NCI-H446 (cell line): ENCODE results near the gene GLTP.
A peak's percentile ranks its signal among the peaks of the same experiment; 100 is the strongest.

Experiments used
- DNase-seq, 2 experiments: peaks; one replicate each; lab custom pipeline; 2025; lab: John Stamatoyannopoulos, UW

Gene GLTP

DNA sequence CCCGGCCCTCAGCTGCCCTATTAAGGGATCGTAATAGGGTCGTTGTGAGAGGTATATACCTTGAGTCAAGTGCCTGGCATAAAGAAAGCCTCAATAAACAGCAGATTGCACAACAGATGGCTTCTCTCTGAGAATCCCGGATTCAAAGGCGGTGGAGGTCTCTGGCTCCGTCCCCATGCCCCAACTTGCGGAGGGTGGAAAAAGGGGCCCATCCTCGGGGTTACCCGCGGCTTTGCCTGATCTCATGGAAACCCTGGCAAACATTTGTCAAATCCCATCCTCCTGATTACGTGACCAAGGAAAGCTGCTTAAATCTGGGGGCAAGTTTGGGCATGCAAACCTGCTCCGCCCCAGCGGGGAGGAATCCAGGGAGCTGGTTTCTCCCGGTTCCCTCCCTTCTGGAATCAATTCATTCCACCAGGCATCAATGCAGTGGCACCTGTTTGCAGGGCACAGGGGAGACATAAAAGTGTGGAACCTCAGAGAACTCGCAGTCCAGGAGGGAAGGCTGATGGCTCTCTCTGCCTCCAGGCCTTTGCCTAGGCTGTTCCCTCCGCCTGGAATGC is 59.4 kb downstream of the GLTP start:
- peak; percentile 90 to 93 for DNase-seq

DNA sequence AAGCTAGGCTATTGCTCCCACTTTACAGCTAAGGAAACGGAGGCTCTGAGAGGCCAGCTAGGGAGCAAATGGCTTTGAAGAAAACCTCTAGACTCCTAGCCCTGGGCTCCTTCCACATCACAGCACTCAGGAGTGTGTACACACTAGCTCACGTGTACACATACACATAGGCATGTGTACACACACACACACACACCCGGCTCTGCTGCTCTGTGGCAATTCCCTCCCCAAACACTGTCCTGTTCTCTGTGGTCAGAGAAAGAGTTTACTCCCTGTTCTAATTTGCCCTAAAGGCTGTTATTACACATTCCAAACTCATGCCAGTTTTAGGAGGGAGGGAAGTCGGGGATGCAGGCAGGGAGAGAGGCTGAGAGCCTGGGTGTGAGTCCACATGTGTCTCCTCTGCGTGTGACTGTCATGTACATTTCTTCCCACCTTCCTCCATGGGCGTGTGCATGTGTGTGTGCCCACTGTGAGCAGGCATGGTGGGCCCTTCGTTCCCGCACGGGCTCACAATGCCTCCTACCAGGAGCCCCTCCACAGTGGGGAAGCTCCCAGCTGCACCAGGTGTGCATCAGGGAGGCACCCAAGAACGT is 61.3 kb downstream of the GLTP start:
- no peak for DNase-seq

DNA sequence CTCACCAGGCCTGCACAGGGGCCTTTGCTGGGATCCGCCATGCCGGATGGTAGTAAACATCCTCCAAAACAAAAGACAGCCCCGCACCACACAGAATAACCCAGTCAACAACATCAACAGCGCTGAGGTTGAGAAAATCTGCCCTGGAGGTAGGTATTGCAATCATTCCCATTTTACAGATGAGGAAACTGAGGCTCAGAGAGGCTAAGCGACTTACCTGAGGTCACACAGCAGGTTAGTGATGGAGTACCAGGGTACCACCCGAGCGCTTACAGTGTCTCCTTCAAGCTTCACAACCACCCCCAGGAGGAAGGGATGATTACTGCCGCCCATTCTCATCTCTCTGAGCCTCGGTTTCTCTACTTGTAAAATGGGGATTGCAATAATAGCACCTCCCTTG is 62.1 kb downstream of the GLTP start:
- DNase-seq, result no peak

DNA sequence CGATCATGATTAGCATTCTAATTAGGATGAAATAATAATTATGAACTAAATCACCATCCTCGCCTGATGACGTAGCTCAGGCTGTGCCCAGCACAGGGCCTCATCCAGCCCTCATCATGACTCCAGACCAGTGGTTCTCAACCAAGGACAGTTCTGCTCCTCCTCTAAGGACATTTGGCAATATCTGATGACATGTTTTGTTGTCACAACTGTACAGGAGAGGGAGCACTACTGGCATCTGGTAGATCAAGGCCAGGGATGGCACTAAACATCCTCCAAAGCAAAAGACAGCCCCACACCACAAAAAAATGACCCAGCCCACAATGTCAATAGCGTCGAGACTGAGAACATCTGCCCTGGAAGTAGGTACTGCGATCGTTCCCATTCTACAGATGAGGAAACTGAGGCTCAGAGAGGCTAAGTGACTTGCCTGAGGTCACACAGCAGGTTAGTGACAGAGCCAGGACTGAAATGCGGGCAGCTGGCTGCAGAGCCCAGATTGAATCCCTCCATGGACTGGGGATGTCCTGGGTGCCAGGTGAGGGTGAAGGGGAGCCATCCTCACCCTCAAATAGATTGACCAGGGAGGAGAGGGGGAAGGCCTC is 62.6 kb downstream of the GLTP start:
- DNase-seq, result no peak

DNA sequence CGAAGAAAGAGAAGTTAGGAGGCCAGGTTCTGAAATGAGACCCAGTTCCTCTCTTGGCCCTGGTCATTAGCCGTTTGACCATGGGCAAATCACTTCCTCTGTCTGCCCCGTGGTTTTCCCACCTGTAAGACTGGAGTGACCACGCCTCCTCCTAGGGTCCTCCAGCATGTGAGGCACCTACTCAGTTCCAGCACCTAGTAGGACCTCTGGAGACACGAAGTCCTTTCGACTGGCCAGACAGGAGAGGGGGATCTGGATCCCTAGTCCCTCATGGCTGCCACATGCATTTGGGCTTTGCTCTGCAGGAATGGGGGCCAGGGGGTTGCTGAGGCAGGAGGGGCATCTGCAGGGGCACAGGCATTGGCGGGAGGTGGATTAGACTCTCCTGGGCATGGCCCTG is 63.5 kb downstream of the GLTP start:
- DNase-seq, result no peak

DNA sequence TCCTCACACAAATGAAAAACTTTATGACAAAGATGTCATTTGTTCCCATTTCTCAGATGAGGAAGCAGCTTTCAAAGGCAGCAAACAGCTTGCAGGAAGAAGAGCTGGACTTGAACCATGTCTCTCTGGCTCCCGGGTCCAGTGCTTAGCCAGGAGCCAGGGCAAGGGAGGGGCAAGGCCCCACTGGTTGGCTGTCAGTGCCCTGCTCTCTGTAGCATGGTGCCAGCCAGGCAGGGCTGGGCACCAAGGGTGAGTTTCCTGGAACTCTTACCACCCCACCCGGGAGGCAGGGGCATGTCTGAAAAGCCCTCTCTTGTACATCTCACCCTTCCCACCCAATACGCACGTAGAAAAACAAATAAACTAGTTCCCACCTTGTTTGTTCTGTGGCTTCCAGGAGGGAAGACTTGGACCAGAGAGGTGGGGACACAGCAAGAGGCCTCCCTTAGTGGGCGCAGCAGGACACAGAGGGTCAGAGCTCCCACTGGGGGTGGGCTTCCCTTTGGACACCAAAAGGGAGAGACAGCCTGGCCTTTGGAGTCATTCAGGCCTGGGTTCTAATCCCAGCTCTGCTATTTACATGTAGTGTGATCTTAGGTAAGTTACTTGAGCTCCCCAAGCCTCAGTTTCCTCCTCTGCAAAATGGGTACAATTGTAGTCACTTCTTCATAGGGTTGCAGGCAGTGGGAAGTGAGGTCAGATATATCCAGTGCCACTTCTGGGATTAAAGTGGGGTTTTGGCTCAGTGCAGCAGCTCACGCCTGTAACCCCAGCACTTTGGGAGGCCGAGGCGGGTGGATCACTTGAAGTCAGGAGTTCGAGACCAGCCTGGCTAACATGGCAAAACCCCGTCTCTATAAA is 64.4 kb downstream of the GLTP start:
- no peak for DNase-seq

DNA sequence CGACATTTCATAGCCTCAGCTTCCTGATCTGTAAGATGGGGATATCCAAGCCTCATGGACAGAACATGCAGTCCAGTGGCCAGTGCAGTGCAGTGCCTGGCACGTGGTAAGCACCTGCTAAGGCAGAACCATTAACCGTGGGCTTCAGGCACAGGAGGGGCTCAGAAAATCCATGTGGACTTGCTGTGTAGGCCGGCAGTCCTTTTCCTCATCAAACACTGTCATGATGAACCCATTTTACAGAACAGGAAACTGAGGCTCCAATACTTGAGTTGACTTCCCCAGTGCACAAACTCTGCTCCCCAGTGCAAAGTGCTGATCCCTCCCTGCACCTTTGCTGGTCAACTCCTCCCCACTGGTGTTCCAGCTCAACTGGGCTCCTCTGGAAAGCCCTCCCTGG is 65.1 kb downstream of the GLTP start:
- DNase-seq, result no peak

DNA sequence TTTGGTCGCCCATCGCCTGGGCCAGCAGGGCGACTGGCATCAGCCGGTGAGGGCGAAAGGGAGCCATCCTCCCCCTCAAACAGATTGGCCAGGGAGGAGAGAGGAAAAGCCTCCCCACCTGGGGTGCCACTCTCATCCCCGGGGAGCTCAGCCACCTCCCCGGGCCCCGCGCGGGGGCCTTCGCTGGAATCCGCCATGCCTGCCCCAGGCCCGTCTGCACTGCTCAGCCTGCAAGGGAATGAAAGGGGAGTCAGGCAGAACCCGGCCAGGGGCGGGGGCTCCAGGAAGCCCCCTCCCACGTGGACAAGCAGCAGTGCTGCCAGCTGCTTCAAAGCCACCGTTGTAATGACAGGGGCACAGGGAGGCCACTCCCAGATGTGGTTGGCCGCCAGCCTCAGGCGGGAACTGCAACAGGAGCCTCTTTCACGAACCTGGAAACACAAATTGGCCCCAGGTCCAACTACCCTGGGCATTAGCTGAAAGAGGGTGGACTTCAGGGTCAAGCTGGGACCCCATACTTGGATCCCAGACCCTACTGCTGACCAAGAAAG is 65.7 kb downstream of the GLTP start:
- no peak for DNase-seq

DNA sequence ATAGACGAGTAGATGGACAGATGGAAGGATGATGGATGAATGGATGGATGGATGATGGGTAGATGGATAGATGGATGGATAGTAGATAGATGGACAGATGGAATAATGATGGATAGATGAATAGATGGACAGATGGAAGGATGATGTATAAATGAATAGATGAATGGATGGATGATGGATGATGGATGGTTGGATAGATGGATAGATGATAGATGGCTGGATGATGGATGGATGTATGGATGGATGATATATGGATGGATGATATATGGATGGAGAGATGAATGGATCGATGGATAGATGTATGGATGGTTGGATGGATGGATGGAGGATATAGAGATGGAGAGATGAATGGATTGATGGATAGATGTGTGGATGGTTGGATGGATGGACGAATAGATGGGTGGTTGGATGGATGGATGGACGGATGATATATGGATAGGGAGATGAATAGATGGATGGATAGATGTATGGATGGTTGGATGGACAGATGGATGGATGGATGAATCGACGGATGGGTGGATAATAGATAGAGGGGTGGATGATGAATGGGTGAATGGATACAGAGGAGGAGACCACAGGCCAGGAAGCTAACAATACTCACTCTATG is 66.4 kb downstream of the GLTP start:
- no peak for DNase-seq

DNA sequence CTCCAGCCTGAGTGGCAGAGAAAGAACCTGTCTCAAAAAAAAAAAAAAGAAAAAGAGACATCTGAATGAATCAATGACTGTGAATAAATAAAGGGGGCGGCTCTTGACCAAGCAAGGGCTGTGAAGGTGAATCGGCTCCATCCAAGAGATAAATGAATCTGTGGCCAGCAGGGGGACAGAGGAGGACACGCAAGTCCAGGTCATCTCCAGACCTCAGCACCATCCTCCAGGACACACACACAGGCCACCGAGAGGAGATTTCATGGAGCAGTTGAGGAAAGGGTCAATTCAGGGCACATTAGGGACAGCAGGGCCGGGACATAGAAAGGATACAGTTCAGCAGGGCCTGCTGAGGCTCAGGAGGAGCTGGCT is 68.7 kb downstream of the GLTP start:
- DNase-seq, result no peak

DNA sequence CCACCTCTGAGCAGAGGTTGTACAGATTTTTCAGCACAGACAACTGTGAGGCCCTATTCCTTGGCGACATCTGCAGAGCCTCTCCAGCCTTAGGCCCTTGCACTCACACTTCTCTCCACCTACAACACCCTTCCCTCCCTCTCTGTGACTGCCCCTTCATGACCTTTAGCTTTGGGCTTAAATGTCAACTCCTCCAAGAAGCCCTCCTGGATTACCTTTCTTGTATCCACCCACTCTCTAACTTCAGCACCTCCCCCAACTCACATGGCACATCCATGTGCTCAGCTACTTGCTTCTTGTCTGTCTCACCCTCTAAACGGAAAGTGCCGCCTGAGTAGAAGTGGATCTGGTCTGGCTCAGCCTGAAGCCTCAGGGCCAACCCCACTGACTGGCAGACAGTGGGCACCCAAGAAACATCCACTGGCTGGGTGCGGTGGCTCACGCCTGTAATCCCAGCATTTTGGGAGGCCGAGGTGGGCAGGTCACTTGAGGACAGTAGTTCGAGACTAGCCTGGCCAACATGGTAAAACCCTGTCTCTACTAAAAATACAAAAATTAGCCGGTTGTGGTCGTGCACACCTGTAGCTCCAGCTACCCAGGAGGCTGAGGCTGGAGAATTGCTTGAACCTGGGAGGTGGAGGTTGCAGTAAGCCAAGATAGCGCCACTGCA is 69.3 kb downstream of the GLTP start:
- no peak for DNase-seq

DNA sequence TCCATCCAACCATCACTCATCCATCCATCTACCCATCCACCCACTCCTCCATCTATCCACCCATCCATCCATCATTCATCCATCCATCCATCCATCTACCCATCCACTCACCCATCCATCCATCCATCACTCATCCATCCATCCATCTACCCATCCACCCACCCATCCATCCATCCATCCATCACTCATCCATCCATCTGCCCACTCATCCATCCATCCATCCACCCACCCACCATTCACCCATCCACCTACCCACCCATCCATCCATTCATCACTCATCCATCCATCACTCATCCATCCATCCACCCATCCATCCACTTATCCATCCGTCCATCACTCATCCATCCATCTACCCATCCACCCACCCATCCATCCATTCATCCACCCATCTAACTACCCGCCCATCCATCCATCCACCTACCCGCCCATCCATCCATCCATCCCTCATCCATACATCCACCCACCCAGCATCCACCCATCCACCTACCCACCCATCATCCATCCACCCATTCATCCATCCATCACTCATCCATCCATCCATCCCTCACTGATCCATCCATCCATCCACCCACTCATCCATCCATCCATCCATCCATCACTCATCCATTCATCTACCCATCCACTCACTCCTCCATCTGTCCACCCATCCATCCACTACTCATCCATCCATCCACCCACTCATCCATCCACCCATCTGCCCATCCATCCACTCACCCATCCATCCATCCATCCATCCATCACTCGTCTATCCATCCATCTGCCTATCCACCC is 71.3 kb downstream of the GLTP start:
- DNase-seq, result no peak

DNA sequence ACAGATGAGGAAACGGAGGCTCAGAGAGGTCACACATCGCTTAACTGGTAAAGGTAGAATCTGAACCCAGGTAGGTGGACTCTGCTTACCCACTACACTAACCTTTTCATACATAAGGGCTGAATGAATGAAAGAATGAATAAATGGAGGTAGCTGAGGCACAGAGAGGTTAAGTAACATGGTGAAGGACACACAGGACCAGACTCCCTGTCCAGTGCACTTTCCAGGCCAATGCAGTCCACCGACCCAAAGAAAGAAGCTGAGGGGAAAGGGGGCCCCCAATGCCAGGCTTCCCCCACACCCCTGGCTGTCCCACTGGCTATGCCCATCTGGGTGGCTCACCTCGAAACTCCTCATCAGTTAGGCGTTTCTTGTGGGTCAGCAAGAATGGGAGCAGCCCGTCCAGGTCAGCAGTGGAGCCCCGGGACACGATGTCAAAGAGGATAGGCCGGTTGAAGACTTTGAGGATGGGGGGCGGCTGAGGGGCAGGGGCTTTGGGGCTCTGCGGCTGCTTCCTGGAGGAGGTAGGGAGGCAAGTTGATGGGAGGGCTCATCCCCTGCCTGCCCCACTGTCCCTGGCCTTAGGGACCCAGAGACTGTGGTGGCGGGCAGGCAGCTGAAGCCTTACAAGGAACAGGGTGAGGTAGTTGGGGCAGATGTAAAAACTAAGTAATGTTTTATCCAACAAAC is 72.2 kb downstream of the GLTP start:
- DNase-seq, result no peak

DNA sequence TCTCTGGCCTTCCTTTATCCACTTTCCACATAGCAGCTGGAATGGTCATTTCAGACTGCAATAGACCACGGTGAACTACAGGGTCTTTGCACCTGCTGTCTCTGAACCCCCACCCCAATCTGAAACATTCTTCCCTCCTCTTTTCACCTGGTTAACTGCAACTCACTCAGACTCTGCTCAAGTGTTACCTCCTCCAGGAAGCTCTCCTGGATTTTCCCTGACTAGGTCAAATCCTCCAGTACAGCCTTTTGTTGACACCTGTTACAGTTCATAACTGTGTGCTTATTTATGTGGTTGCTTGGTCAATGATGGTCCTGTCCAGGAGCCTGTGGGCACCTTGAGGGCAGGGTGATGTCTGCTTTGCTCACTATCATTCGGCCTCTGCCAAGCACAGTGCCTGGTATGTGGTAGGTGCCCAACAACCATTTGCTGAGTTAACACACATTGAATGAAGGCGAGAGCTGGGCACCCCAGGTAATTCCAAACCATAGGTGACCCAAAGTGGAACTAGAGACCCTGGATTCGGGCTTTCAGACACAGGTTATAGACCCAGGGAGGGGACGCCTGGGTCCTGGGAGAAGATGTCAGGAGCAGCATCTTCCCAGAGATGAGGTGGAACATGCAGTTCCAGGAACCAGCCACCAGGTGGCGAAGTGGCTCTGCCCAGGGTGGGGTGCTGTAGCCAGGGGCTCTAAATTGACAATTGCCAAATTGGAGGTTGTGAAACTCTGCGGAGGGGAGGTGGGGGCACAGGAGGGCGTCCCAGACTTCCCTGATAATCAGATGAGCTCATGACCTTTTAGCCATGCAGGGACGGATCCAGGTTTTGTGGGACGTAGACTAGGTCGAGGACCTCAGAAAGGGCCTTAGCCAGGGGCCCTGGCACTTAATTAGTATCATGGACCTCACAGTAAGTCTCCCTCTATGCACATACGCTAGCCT is 75.2 kb downstream of the GLTP start:
- peak in 1 of 2 experiments; percentile 65 for DNase-seq

DNA sequence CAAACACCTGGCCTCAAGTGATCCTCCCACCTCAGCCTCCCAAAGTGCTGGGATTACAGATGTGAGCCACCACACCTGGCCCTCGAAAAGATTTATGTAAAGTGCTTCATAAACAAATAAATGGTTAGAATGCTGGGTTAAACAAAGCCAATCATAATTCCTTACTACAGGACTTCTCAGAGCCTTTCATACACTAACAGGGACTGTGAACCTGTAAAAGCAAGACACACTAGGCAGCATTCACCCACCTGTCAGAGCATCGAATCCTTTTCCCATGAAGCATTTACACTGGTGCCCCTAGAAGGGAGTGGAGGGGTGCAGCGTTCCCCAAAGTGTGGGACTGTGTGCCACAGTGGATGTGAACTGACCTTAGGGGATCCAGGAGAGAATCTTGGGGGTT is 76.7 kb downstream of the GLTP start:
- DNase-seq, result no peak

DNA sequence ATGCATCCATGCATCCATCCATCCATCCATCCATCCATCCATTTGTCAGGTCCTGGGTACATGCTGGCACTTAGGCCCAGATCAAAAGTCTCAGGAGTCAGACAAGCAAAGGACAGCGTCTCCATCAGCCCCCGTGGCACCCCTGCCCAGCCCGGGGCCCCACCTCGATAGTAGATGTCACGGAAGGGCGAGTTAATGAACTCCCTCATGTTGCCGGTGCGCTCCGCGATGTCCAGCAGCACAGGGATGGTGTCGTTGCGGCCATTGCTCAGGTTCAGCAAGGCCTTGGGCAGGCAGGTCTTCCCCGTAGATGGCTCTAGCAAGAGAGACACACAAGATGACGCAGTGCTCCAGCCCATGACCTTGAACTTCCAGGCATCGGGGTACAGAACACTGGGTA is 77.5 kb downstream of the GLTP start:
- no peak for DNase-seq
